ENCODE measurements around the gene CADPS. TPM values are rescaled to one million over a fixed set of nuclear protein-coding genes. Genes with fewer than 3 reads are reported as not detected.
A peak's percentile ranks its signal among the peaks of the same experiment; 100 is the strongest.

The CADPS gene
- total RNA-seq, 1 donor from 2014 or later = 2.7 TPM

DNA sequence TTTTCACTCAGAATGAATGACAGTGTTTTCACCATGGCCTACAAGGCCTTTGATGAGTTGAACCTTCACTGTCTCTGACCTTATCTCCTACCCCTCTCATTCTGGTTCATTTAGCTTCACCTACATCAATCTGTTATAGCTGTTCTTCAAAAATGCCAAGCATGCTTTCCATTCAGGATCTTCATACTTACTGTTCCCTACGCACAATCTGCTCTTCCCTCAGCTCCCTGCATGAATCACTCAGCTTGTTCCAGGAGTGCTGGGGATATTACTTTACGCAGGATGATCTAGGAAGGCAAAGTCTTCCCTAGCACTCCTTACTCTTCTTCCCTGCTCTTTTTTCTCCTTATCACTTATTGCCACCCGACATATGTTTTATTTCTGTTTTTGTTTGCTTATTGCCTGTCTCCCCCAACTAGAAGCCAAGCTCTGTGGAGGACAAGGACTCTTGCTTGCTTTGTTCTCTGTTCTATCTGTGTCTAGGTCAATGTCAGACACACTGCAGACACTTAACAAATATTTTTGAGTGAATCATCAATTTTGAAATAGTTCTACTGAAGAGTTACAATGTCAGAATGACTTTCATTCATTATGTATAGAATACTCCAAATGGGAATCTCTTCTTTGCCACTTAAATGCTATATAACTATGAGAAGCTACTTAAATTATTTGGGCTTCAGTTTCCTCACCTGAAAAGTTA lies 263.5 kb downstream of the CADPS start:
- Histone ChIP-seq H3K4me3 (no peak overlapping the region), H3K27ac (no peak overlapping the region), H3K4me1 (no peaks in the 10 kb centered on the region), H3K27me3 (ENCODE audit: low read depth) (no peaks in the 10 kb centered on the region), H3K9me3 (no peaks in the 10 kb centered on the region), H3K36me3 (no peaks in the 10 kb centered on the region)
- TF ChIP-seq, protein P1, sequence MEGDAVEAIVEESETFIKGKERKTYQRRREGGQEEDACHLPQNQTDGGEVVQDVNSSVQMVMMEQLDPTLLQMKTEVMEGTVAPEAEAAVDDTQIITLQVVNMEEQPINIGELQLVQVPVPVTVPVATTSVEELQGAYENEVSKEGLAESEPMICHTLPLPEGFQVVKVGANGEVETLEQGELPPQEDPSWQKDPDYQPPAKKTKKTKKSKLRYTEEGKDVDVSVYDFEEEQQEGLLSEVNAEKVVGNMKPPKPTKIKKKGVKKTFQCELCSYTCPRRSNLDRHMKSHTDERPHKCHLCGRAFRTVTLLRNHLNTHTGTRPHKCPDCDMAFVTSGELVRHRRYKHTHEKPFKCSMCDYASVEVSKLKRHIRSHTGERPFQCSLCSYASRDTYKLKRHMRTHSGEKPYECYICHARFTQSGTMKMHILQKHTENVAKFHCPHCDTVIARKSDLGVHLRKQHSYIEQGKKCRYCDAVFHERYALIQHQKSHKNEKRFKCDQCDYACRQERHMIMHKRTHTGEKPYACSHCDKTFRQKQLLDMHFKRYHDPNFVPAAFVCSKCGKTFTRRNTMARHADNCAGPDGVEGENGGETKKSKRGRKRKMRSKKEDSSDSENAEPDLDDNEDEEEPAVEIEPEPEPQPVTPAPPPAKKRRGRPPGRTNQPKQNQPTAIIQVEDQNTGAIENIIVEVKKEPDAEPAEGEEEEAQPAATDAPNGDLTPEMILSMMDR (IDR thresholded peaks at IDR 0.05) = no peak
- no peak for DNase-seq
- ATAC-seq = no peak
- intact Hi-C loops (cut with DNase I) = no loop called here

DNA sequence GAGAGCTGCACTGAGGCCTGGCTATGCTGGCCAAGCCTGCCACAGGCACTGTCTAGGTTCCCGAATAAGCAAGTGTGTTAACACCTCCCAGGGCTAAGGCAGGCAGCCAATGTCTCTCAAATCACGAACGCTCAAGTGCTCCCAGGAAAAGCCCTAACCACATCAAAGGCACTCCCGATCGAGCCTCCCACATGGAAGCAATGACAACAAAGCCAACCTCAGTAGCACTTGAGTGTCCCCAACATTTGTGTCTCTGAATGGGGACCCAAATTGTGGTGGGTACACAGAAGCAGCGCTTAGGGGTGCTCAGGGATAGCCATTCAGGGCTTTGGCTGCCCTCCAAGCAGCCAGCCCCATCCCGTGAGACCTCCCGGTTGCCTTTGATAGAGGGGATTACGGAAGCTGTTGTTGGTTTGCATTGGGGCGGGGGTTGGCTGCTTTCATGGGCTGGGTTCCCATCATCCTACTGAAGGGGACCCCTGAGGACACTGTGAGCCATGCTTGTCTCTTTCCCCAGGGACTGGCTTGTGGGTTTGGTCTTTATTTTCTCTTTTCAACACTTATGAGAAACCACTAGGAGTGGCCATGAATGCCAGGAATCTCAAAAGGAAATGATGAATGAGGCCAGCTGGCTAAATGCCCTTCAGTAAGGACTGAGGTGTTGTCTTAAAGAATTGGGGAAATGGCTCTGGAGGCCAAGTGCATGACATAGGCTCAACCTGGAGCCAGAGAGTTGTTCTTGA lies 267.8 kb downstream of the CADPS start:
- peak; percentile 89 to 92 for ATAC-seq
- Histone ChIP-seq H3K4me1 (no peaks in the 10 kb centered on the region), H3K9me3 (no peaks in the 10 kb centered on the region), H3K36me3 (no peaks in the 10 kb centered on the region), H3K4me3 (no peak overlapping the region), H3K27me3 (ENCODE audit: low read depth) (no peaks in the 10 kb centered on the region), H3K27ac (peak overlapping the region; percentile 85)
- intact Hi-C loops (cut with DNase I) = no loop called here
- TF ChIP-seq, protein P1 (IDR thresholded peaks at IDR 0.05) = no peak
- peak; percentile 85 for DNase-seq

DNA sequence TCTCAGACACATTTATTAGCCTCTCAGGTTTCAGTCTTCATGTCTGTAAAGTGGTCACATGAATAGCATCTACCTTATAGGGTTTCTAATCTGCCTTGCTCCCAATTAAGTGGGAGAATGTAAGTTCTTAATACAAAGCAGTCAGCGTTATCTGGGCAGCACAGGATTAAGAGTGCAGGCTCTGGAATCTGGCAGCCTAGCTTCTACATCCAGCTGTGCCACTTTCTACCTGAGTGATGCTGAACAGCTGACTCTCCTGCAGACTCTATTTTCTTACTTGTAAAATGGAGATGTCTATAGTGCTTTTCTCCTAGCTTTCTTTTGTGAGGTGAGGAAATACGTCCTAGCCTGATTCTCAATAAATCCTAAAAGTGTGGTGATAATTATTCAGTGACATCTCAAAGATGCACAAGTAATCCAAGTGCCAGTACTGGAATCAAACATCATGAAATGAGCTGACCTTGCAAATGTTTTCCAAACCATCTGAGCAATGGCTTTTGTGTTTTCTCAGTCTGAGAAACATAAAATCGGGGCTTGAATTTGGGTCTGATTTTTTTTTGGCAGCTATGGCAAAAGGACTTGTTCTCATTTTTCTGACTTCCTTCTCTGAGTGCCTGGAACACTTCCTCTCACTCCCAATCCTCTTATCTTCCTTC lies 269.7 kb downstream of the CADPS start:
- H3K27ac ChIP-seq = no peak overlapping the region
- ATAC-seq (no peak), DNase-seq (no peak)
- no peak overlapping the region for H3K4me3 ChIP-seq
- intact Hi-C loops (cut with DNase I) = no loop called here
- H3K4me1 ChIP-seq = no peaks in the 10 kb centered on the region
- TF ChIP-seq, protein P1 (IDR thresholded peaks at IDR 0.05) = no peak
- H3K27me3 ChIP-seq (ENCODE audit: low read depth) = no peaks in the 10 kb centered on the region
- no peaks in the 10 kb centered on the region for H3K9me3 ChIP-seq
- no peaks in the 10 kb centered on the region for H3K36me3 ChIP-seq

DNA sequence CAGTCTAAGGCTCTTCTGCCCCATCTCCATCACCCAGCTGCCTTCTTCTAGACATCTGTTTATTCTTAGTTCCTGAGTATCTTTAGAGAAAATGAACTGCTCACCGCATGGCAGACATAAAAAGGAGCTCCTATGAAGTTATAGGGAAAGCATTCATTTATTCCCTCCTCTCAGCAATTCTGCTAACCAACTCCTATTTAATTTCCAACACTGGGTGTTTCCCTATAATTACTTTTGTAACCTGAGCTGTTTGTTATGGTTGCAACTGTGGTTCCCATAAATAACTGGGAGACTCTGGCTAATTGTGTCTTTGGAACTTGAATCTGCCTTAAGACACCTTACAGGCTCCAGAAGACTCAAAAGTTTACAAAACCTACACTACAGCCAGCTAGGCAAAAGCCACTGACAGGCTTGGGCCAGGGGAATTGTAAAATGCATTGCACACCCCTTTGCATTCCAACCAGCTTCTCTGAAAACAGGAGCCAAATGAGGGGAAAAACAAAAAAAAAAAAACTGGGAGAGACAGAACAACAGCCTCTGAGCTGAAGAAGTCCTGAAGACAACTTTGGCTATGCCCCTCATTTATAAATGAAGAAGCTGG lies 270.4 kb downstream of the CADPS start:
- Histone ChIP-seq H3K27me3 (ENCODE audit: low read depth) (no peaks in the 10 kb centered on the region), H3K4me3 (no peak overlapping the region), H3K27ac (no peak overlapping the region), H3K4me1 (no peaks in the 10 kb centered on the region), H3K36me3 (no peaks in the 10 kb centered on the region), H3K9me3 (no peaks in the 10 kb centered on the region)
- DNase-seq (no peak), ATAC-seq (no peak)
- intact Hi-C loops (cut with DNase I) = no loop called here
- TF ChIP-seq, protein P1 (IDR thresholded peaks at IDR 0.05) = no peak

DNA sequence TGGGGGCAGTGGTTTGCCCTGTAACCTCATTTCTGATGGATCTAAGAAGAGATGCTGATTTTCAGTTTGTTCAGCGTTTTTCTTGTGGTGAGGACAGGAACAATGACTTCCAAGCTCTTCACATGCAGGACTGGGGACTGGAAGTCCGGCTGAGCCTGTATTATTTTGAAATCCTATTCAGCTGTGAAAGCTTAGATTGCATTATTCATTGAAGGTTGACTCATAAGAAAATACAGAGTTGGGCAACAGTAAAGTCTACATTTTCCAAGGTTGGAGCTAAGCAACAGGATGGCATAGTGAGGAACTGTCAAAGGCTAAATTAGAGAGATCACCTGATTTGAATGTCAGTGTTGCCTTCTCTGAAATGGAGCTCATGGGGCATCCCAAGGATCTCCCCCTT lies 270.9 kb downstream of the CADPS start:
- TF ChIP-seq, protein P1 (IDR thresholded peaks at IDR 0.05) = no peak
- Histone ChIP-seq H3K9me3 (no peaks in the 10 kb centered on the region), H3K27me3 (ENCODE audit: low read depth) (no peaks in the 10 kb centered on the region), H3K27ac (no peak overlapping the region), H3K36me3 (no peaks in the 10 kb centered on the region), H3K4me1 (no peaks in the 10 kb centered on the region), H3K4me3 (no peak overlapping the region)
- ATAC-seq (peak; percentile 20 to 22), DNase-seq (no peak)
- intact Hi-C loops (cut with DNase I) = no loop called here
